BJ (cell line): Measurements from ENCODE around the gene PSORS1C1. TPM values are rescaled to one million over a fixed set of nuclear protein-coding genes. Genes with fewer than 3 reads are reported as not detected.

ENCODE experiments used
- CTCF ChIA-PET: fragments of 350-600 bp; formaldehyde crosslinking; extraction: SDS; loops from one replicate; lab custom pipeline; 2021; ENCODE audit warnings: antibody characterized with exemption, inconsistent platforms; lab: Yijun Ruan, JAX
- POLR2A ChIA-PET: fragments of 300-600 bp; sonication (Branson Sonifier 250); formaldehyde crosslinking; extraction: SDS; loops from one replicate; lab custom pipeline; 2021; ENCODE audit warnings: antibody characterized with exemption; lab: Charles Lee
- DNase-seq: peaks from one replicate; pipeline ENCODE4 v3.0.0-alpha.2; 2011; ENCODE audit warnings: low read depth
- H3K27me3 ChIP-seq: 2 replicates; pipeline ENCODE4 v1.6.0; 2011; ENCODE audit warnings: low read length; ENCODE audit not compliant: control insufficient read depth, insufficient read depth
- H3K36me3 ChIP-seq: 2 replicates; pipeline ENCODE4 v1.5.1; 2011; ENCODE audit warnings: low read length; ENCODE audit not compliant: control insufficient read depth, insufficient read depth
- H3K4me3 ChIP-seq: 2 replicates; pipeline ENCODE4 v1.5.1; 2011; ENCODE audit warnings: low read depth, mild to moderate bottlenecking, control low read depth, low read length
- polyA plus RNA-seq: library from polyadenylated mRNA; depleted of rRNA; stranded (reverse); fragments of >200 nt; gene quantifications from 2 replicates; pipeline ENCODE4 v1.2.3, GENCODE V29; 2011
- TF ChIP-seq, protein P1 (sequence below): IDR thresholded peaks from 2 replicates; pipeline ENCODE4 v1.5.1; 2011; ENCODE audit warnings: low read depth, mild to moderate bottlenecking, control low read depth, inconsistent platforms, low read length, moderate library complexity; ENCODE audit not compliant: insufficient read depth

PSORS1C1 gene
- polyA plus RNA-seq, 1 experiment: 6.7 TPM

DNA sequence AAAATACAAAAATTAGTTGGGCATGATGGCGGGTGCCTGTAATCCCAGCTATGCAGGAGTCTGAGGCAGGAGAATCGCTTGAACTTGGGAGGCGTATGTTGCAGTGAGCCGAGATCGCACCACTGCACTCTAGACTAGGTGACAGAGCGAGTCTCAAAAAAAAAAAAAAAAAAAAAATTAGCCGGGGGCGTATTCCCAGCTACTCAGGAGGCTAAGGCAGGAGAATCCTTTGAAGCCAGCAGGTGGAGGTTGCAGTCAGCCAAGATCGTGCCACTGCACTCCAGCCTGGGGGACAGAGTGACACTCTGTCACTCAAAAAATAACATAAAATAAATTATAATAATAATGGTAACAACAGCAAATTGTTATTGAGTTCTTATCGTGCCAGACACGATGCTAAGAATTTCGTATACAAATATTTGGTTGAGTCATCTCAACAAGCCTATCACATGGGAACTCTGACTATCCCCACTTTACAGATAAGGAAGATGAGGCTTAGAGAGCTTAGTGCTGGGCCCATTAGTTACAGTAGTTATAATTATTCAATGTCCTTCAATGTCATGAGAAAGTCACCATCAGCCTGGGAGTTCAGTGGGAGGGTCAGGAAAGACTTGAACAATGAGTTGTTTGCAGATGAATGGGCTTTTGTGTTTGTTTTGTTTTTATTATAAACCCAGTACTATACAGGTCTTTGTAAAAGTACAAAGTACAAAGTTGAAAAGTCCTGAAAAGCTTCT, 21.7 kb upstream of the PSORS1C1 start:
- H3K36me3 ChIP-seq: no peaks in the 10 kb centered on the region
- CTCF ChIA-PET: interaction anchor here (1.1 to 3.9 kb wide), 7 partner anchors 10 to 179 kb away, joined by 3 to 20 read pairs (median 7); partner anchors contain the start of genes PSORS1C1 and VARS2
- POLR2A ChIA-PET: interaction anchor here (0.6 kb wide), 1 partner anchor 179 kb away, joined by 15 read pairs; no protein-coding TSS in a partner anchor
- no peak for DNase-seq
- no peak overlapping the region for H3K4me3 ChIP-seq
- TF ChIP-seq, protein P1, sequence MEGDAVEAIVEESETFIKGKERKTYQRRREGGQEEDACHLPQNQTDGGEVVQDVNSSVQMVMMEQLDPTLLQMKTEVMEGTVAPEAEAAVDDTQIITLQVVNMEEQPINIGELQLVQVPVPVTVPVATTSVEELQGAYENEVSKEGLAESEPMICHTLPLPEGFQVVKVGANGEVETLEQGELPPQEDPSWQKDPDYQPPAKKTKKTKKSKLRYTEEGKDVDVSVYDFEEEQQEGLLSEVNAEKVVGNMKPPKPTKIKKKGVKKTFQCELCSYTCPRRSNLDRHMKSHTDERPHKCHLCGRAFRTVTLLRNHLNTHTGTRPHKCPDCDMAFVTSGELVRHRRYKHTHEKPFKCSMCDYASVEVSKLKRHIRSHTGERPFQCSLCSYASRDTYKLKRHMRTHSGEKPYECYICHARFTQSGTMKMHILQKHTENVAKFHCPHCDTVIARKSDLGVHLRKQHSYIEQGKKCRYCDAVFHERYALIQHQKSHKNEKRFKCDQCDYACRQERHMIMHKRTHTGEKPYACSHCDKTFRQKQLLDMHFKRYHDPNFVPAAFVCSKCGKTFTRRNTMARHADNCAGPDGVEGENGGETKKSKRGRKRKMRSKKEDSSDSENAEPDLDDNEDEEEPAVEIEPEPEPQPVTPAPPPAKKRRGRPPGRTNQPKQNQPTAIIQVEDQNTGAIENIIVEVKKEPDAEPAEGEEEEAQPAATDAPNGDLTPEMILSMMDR: no peak
- no peaks in the 10 kb centered on the region; the same call in 1 of the 2 replicates for H3K27me3 ChIP-seq

DNA sequence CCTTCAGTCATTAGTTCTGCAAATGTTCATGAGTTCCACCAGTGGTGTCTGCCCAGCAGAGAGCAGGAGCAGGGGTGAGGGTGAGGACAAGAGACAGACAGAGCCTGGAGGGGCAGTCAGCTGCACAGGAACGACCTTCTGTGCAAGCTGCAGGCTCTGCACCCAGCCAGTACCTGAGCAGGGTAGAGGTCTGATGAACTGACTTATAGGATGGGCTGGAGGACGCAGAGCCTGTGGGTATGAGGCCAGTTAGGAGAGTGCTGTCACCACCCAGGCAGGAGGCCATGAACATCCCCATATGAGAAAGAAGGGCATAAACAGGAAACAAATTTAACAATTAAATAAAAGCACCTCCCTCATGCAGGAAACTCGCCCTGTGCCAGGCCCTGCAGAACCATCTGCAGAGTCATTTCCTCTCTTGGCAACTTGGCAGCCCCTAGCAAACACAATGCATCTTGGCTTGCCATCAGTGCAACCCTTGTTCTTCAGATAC, 20.2 kb upstream of the PSORS1C1 start:
- ChIA-PET CTCF (interaction anchor here (0.5 to 3.9 kb wide), 6 partner anchors 8 to 430 kb away, joined by 3 to 20 read pairs (median 8); partner anchors contain the start of gene PSORS1C1), POLR2A (no interaction called here)
- Histone ChIP-seq H3K4me3 (no peak overlapping the region), H3K27me3 (no peaks in the 10 kb centered on the region; the same call in 1 of the 2 replicates), H3K36me3 (no peaks in the 10 kb centered on the region)
- TF ChIP-seq, protein P1: no peak
- DNase-seq: no peak

DNA sequence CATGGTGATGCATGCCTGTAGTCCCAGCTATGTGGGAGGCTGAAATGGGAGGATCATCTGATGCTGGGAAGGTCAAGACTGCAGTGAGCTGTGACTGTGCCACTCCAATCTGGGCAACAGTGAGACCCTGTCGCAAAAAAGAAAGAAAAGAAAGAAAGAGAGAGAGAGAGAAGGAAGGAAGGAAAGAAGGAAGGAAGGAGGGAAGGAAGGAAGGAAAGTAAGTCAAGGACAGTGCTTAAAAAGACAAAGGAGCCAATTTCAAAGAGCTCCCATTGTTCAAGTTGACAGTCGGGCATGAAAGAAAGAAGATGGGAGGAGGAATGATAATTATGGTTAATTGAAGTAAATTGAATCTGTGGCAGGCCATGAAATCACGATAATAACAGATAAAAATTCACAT, 18.4 kb upstream of the PSORS1C1 start:
- Histone ChIP-seq H3K4me3 (no peak overlapping the region), H3K36me3 (no peaks in the 10 kb centered on the region), H3K27me3 (no peaks in the 10 kb centered on the region; the same call in 1 of the 2 replicates)
- no peak for DNase-seq
- POLR2A ChIA-PET: interaction anchor here (0.7 kb wide), 1 partner anchor 17 kb away, joined by 11 read pairs; no protein-coding TSS in a partner anchor
- CTCF ChIA-PET: interaction anchor here (1.9 to 3.9 kb wide), 2 partner anchors 9 to 16 kb away, joined by 12 to 20 read pairs; no protein-coding TSS in a partner anchor
- TF ChIP-seq, protein P1: no peak

DNA sequence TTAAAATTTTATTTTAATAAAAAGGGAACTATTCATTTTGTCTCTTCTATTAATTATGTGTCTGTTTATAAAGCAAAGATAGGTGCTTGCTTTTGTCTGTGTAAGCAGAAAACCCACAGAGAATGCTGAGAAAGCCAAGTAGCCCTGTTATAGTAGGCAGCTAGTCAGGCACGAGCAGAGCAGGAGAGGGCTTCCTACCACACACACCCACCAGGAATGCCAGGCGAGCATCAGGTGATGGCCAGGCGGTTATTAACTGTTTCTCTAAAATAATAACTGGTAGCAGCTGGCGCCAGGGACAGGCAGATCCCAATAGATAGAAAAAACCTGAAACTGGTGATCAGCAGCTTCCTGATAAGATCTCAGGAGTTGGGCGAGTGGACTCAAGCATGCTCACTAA, 17.9 kb upstream of the PSORS1C1 start:
- Histone ChIP-seq H3K4me3 (no peak overlapping the region), H3K27me3 (no peaks in the 10 kb centered on the region), H3K36me3 (no peaks in the 10 kb centered on the region)
- POLR2A ChIA-PET: no interaction called here
- TF ChIP-seq, protein P1: no peak
- no peak for DNase-seq
- CTCF ChIA-PET: interaction anchor here (1.9 kb wide), 1 partner anchor 9 kb away, joined by 12 read pairs; no protein-coding TSS in a partner anchor

DNA sequence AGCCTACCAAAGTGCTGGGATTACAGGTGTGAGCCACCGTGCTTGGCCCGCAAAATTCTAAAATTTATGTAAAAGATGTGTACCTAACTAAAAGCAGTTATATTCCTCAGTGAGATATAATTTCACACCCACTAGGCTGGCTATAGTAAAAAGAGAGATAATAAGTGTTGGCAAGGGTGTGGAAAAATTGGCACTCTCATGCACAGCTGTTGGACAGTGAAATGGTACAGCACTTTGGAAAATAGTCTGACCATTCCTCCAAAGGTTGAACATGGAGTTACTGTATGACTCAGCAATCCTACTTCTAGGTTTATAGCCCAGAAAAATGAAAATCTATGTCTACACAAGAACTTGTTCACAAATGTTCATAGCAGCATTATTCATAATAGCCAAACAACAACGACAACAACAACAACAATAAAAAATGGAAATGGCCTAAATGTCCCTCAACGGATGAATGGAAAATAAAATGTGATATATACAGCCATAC, 16.1 kb upstream of the PSORS1C1 start:
- ChIA-PET CTCF (interaction anchor here (0.6 kb wide), 1 partner anchor 28 kb away, joined by 5 read pairs; no protein-coding TSS in a partner anchor), POLR2A (no interaction called here)
- H3K27me3 ChIP-seq: no peaks in the 10 kb centered on the region; the same call in 1 of the 2 replicates
- no peak for DNase-seq
- no peaks in the 10 kb centered on the region for H3K36me3 ChIP-seq
- TF ChIP-seq, protein P1: no peak
- H3K4me3 ChIP-seq: no peak overlapping the region
